Fibroblast of the aortic adventitia (primary cell): ENCODE measurements around the gene FSTL1. TPM values are rescaled to one million over a fixed set of nuclear protein-coding genes. Genes with fewer than 3 reads are reported as not detected.

ENCODE experiments used
- DNase-seq: peaks from one replicate; pipeline ENCODE4 v3.0.0-alpha.2; 2010; ENCODE audit warnings: low read depth
- H3K4me3 ChIP-seq: 2 replicates; pipeline ENCODE4 v1.5.1; 2011; ENCODE audit warnings: low read depth, mild to moderate bottlenecking, control low read depth, low read length, moderate library complexity
- CTCF ChIP-seq: IDR thresholded peaks from 2 replicates; pipeline ENCODE4 v1.5.1; 2011; ENCODE audit warnings: mild to moderate bottlenecking, low read length, control low read depth, inconsistent platforms; ENCODE audit not compliant: insufficient read depth
- total RNA-seq: library from RNA; depleted of rRNA; stranded (reverse); fragments of >200 nt; gene quantifications from 2 replicates; pipeline ENCODE4 v1.2.3, GENCODE V29; 2012; ENCODE audit warnings: low replicate concordance

Gene FSTL1
- total RNA-seq, 1 donor, result 765 TPM

GRCh38 chr3:120492103-120492502, 41.3 kb upstream of the FSTL1 start:
- DNase-seq, result no peak
- TF ChIP-seq CTCF, result no peak
- no peak overlapping the region for H3K4me3 ChIP-seq

GRCh38 chr3:120489421-120489820, 38.6 kb upstream of the FSTL1 start:
- DNase-seq, result no peak
- TF ChIP-seq CTCF, result no peak

GRCh38 chr3:120488296-120488695, 37.5 kb upstream of the FSTL1 start:
- H3K4me3 ChIP-seq, result no peak overlapping the region
- no peak for DNase-seq
- TF ChIP-seq CTCF, result no peak

More at GRCh38 chr3:120489421-120489820, 38.6 kb upstream of the FSTL1 start:
- no peak overlapping the region for H3K4me3 ChIP-seq

- no peak overlapping the region for H3K4me3 ChIP-seq
- peak; percentile 95 for DNase-seq
- no peak for TF ChIP-seq CTCF
Observed at GRCh38 chr3:120487191-120487650, 36.4 kb upstream of the FSTL1 start.

GRCh38 chr3:120481081-120481480, 30.3 kb upstream of the FSTL1 start:
- DNase-seq, result no peak
- no peak for TF ChIP-seq CTCF
- H3K4me3 ChIP-seq, result no peak overlapping the region

GRCh38 chr3:120477781-120478180, 27.0 kb upstream of the FSTL1 start:
- no peak overlapping the region for H3K4me3 ChIP-seq
- no peak for DNase-seq
- no peak for TF ChIP-seq CTCF

- H3K4me3 ChIP-seq, result no peak overlapping the region
- TF ChIP-seq CTCF, result no peak
- no peak for DNase-seq
Observed at GRCh38 chr3:120475722-120476377, 25.1 kb upstream of the FSTL1 start.
